ENCODE measurements around the gene MINDY1. TPM values are rescaled to one million over a fixed set of nuclear protein-coding genes. Genes with fewer than 3 reads are reported as not detected.

MINDY1 gene
- total and polyA plus RNA-seq, 2 donors (not counting 1 experiment from before 2014, with no cell fraction given) = 7.6 to 16.1 TPM

DNA sequence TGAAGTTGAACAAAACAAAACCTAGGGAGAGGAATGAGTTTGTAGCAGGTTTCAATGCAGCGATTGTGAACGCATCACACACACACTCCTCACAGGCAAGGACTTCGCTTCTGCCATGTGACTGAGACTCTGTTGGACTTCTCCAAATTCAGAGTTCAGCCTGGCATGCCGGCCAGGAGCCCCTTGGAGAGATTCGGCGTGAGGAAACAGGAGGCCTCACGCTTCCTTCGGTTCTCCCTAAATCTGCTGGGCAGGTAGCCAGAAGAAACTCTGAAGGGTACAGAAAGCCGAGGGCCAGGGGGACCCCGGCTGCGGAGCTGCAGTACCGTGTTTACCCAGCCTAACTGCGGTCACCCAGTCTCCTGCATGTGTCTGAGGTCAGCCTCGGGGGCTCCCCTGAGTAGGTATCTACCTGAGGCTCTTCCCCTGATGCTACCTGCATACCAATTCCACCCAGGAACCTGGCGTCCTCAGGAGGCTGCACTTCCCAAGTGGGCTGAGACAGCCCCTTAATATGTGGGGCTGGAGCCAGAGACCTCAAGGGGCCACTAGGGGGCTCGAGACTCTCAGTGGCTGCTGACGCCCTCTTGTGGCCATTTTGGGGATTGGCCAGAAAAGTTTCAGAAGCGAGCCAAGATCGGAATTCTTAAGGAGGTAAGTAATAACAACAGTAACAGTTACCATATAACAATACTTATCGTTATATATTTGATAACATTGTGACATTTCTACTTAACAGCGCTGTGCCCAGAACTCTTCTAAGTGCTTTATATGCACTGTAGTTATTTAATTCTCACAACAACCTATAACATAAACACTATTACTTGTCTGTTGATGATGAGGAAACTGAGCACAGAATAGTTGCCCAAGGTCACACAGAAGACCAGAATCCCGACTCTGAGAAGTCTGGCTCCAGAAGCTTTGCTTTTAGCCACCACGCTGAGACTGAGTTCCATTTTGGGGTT lies 27.3 kb downstream of the MINDY1 start:
- H3K36me3 ChIP-seq (replicated peaks in 1 of 2; ENCODE audit: control extremely low read depth in 1 of 2, control insufficient read depth in 1 of 2, extremely low read depth in 1 of 2, insufficient read depth in 2 of 2, low read length in 1 of 2) = no peaks in the 10 kb centered on the region
- peaks cover 22 to 35% of the 10 kb centered on the region in 2 donors for H3K4me1 ChIP-seq (ENCODE audit: control insufficient read depth in 2 of 2, insufficient read depth in 2 of 2, low read length in 2 of 2)
- peak overlapping the region; percentile 38 to 72 (median 50) for H3K4me3 ChIP-seq (ENCODE audit: control extremely low read depth in 1 of 5, extremely low read depth in 1 of 5, insufficient read depth in 1 of 5, low read depth in 2 of 5, low read length in 4 of 5)
- H3K27ac ChIP-seq (ENCODE audit: low read length in 2 of 2) = no peak overlapping the region
- peak overlapping the region; percentile 93 for H2AFZ ChIP-seq (ENCODE audit: insufficient read depth, low read depth, low read length, poor library complexity, severe bottlenecking)
- H3K9ac ChIP-seq (ENCODE audit: low read length) = peak overlapping the region; percentile 65
- H3K4me3 Mint-ChIP-seq = peak overlapping the region; percentile 79
- CTCF ChIA-PET = interaction anchor here (0.6 to 5.7 kb wide), 16 partner anchors 9 to 514 kb away, joined by 3 to 35 read pairs (median 4); partner anchors contain the start of gene MINDY1
- no peaks in the 10 kb centered on the region for H3K9me3 ChIP-seq (ENCODE audit: control extremely low read depth in 1 of 3, control insufficient read depth in 2 of 3, insufficient read depth in 1 of 3, low read length in 2 of 3)
- H4K20me1 ChIP-seq (ENCODE audit: control insufficient read depth, insufficient read depth, low read length, poor library complexity, severe bottlenecking) = no peaks in the 10 kb centered on the region
- DNase-seq (peak; percentile 92), ATAC-seq (ENCODE audit: low read depth) (peak; percentile 56)
- H3K27me3 Mint-ChIP-seq = no peaks in the 10 kb centered on the region
- no peaks in the 10 kb centered on the region for H3K9me3 Mint-ChIP-seq (ENCODE audit: insufficient read depth)
- H3K4me1 Mint-ChIP-seq = peaks cover 31% of the 10 kb centered on the region
- peak overlapping the region; percentile 88 for H3K27ac Mint-ChIP-seq
- TF ChIP-seq EZH2 (IDR thresholded peaks at IDR 0.05; ENCODE audit: borderline replicate concordance, insufficient read depth, low read depth, low read length, poor library complexity, severe bottlenecking) = no peak
- TF ChIP-seq, protein P1, sequence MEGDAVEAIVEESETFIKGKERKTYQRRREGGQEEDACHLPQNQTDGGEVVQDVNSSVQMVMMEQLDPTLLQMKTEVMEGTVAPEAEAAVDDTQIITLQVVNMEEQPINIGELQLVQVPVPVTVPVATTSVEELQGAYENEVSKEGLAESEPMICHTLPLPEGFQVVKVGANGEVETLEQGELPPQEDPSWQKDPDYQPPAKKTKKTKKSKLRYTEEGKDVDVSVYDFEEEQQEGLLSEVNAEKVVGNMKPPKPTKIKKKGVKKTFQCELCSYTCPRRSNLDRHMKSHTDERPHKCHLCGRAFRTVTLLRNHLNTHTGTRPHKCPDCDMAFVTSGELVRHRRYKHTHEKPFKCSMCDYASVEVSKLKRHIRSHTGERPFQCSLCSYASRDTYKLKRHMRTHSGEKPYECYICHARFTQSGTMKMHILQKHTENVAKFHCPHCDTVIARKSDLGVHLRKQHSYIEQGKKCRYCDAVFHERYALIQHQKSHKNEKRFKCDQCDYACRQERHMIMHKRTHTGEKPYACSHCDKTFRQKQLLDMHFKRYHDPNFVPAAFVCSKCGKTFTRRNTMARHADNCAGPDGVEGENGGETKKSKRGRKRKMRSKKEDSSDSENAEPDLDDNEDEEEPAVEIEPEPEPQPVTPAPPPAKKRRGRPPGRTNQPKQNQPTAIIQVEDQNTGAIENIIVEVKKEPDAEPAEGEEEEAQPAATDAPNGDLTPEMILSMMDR (IDR thresholded peaks at IDR 0.05) = peak; percentile 100
- POLR2A ChIA-PET = no interaction called here
- intact Hi-C loops (cut with micrococcal nuclease) = loop anchor here (1.0 to 5.0 kb wide), 11 partner anchors 27 to 616 kb away; partner anchors contain the start of genes ARNT, CDC42SE1, CTSS and MINDY1
- no peaks in the 10 kb centered on the region for H3K27me3 ChIP-seq (replicated peaks in 1 of 4; ENCODE audit: control extremely low read depth in 1 of 4, control insufficient read depth in 3 of 4, insufficient read depth in 4 of 4, low read length in 3 of 4)
- H3K4me2 ChIP-seq (replicated peaks; ENCODE audit: low read depth, low read length, poor library complexity, severe bottlenecking) = peak overlapping the region; percentile 91
- H3K79me2 ChIP-seq (ENCODE audit: control insufficient read depth, insufficient read depth, low read length) = peaks cover 5% of the 10 kb centered on the region
- WGBS (ENCODE audit: insufficient coverage) = 3% methylated on average over 16 of the region's 23 CpGs

All from B cell (primary cell).